DND-41 (cell line): ENCODE data around the gene LRRC39.

Experiments used
- ATAC-seq: fragments of 200-7000 bp; cut with Tn5 transposase; 3 replicates; pipeline ENCODE4 v1.9.1; 2021; ENCODE audit warnings: low read depth; ENCODE audit not compliant: insufficient read depth
- DNase-seq: peaks from one replicate; pipeline ENCODE4 v3.0.0-alpha.2; 2020
- H2AFZ ChIP-seq: 2 replicates; pipeline ENCODE4 v1.6.0; 2012; ENCODE audit warnings: low read depth, low read length
- H3K27ac ChIP-seq: 2 replicates; pipeline ENCODE4 v1.5.1; 2012; ENCODE audit warnings: low read length, inconsistent platforms
- H3K27me3 ChIP-seq: fragments of 200-600 bp; sonication (generic); 2 replicates; pipeline ENCODE4 v1.6.0; 2012; ENCODE audit warnings: low read length, mild to moderate bottlenecking, inconsistent platforms; ENCODE audit not compliant: insufficient read depth, poor library complexity
- H3K36me3 ChIP-seq: 2 replicates; pipeline ENCODE4 v1.5.1; 2012; ENCODE audit warnings: low read length, inconsistent platforms; ENCODE audit not compliant: insufficient read depth
- H3K4me1 ChIP-seq: 2 replicates; pipeline ENCODE4 v1.5.1; 2012; ENCODE audit warnings: mild to moderate bottlenecking, low read length; ENCODE audit not compliant: insufficient read depth
- H3K4me2 ChIP-seq: 2 replicates; pipeline ENCODE4 v1.6.0; 2012; ENCODE audit warnings: mild to moderate bottlenecking, moderate library complexity, low read length, inconsistent platforms; ENCODE audit not compliant: insufficient read depth
- H3K4me3 ChIP-seq, 2 experiments: fragments of 200-600 bp in 1 of 2; shearing (Covaris generic) in 1 of 2; 2 replicates each; pipeline ENCODE4 v1.5.1; 2012 to 2016; ENCODE audit warnings: inconsistent platforms in 2 of 2, low read length in 2 of 2, mild to moderate bottlenecking in 2 of 2, low read depth in 1 of 2, moderate library complexity in 1 of 2
- H3K79me2 ChIP-seq: 2 replicates; pipeline ENCODE4 v1.6.0; 2012; ENCODE audit warnings: low read length, inconsistent platforms; ENCODE audit not compliant: insufficient read depth
- H3K9ac ChIP-seq: 2 replicates; pipeline ENCODE4 v1.6.0; 2012; ENCODE audit warnings: low read depth, mild to moderate bottlenecking, inconsistent platforms, low read length, moderate library complexity
- H3K9me3 ChIP-seq: 2 replicates; pipeline ENCODE4 v1.5.1; 2012; ENCODE audit warnings: low read length, moderate library complexity, mild to moderate bottlenecking, inconsistent platforms; ENCODE audit not compliant: insufficient read depth, severe bottlenecking
- H4K20me1 ChIP-seq: 2 replicates; pipeline ENCODE4 v1.6.0; 2012; ENCODE audit warnings: low read length; ENCODE audit not compliant: insufficient read depth
- CTCF ChIP-seq: IDR thresholded peaks from 2 replicates; pipeline ENCODE4 v1.5.1; 2012; ENCODE audit warnings: borderline replicate concordance, low read length, moderate library complexity, mild to moderate bottlenecking; ENCODE audit not compliant: poor library complexity, severe bottlenecking; ENCODE audit errors: extremely low read depth
- EZH2 ChIP-seq: IDR thresholded peaks from 3 replicates; pipeline ENCODE4 v1.6.1; 2012; ENCODE audit warnings: borderline replicate concordance, low read depth, mild to moderate bottlenecking, moderate library complexity, low read length, inconsistent platforms; ENCODE audit not compliant: severe bottlenecking

The LRRC39 gene

DNA sequence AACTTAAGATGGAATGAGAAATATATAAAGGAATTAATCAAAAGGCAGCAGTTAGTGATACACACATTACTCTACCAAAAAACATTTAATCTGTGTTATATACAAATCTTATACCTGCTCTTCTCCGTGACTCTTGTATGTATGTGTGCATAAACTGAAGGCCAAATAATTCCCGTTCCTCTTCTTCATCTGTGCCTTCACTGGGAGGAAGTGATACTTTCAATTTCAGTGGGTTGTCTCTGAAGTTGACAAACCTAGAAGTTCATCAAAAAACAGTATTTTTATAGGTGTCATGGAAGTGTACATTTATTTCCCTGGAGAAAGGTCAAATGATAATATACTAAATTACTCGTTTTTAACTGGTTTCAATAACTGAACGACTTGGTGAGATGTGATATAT lies 25.8 kb downstream of the LRRC39 start:
- Histone ChIP-seq H3K36me3 (peaks cover 27% of the 10 kb centered on the region), H3K27ac (no peak overlapping the region), H3K9ac (no peak overlapping the region), H3K9me3 (no peaks in the 10 kb centered on the region), H3K4me3 (no peak overlapping the region), H4K20me1 (no peaks in the 10 kb centered on the region), H3K27me3 (no peaks in the 10 kb centered on the region), H2AFZ (no peak overlapping the region), H3K4me1 (no peaks in the 10 kb centered on the region), H3K4me2 (no peak overlapping the region), H3K79me2 (no peaks in the 10 kb centered on the region)
- ATAC-seq (no peak), DNase-seq (no peak)
- TF ChIP-seq EZH2 (no peak), CTCF (no peak)

GRCh38 chr1:100151679-100152078 lies 26.4 kb downstream of the LRRC39 start:
- Histone ChIP-seq H3K79me2 (no peaks in the 10 kb centered on the region), H3K9me3 (no peaks in the 10 kb centered on the region), H3K9ac (no peak overlapping the region), H3K27me3 (no peaks in the 10 kb centered on the region), H2AFZ (no peak overlapping the region), H3K4me1 (no peaks in the 10 kb centered on the region), H3K4me2 (no peak overlapping the region), H3K27ac (no peak overlapping the region), H3K4me3 (no peak overlapping the region), H4K20me1 (no peaks in the 10 kb centered on the region), H3K36me3 (peaks cover 32% of the 10 kb centered on the region)
- ATAC-seq (no peak), DNase-seq (no peak)
- TF ChIP-seq EZH2, result no peak
- no peak for TF ChIP-seq CTCF

DNA sequence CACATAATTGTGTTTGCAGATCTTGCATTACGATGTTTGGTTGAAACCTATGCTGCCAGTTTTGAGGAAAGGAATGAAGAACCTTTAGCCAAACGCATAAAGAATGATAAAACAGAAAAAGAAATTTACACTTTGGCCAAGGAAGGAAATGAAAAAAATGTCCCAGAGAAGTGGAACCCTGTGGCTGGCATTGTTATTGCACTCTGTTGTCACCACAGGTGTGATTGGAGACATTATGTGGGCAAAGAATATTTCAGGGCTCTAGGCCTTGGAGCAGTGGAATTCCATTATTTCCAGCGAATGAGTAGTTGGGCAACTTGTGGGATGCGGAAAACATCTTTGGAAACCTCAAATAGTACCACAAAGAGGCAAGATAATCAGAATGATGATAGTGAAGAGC lies 30.2 kb downstream of the LRRC39 start:
- no peaks in the 10 kb centered on the region for H3K9me3 ChIP-seq
- no peak overlapping the region for H2AFZ ChIP-seq
- no peak overlapping the region for H3K4me3 ChIP-seq
- ATAC-seq (no peak), DNase-seq (no peak)
- no peaks in the 10 kb centered on the region for H3K79me2 ChIP-seq
- H3K27ac ChIP-seq, result no peak overlapping the region
- H3K27me3 ChIP-seq, result no peaks in the 10 kb centered on the region
- H3K4me1 ChIP-seq, result no peaks in the 10 kb centered on the region
- no peaks in the 10 kb centered on the region for H4K20me1 ChIP-seq
- H3K4me2 ChIP-seq, result no peak overlapping the region
- TF ChIP-seq EZH2 (no peak), CTCF (no peak)
- H3K36me3 ChIP-seq, result peaks cover 70% of the 10 kb centered on the region
- no peak overlapping the region for H3K9ac ChIP-seq

DNA sequence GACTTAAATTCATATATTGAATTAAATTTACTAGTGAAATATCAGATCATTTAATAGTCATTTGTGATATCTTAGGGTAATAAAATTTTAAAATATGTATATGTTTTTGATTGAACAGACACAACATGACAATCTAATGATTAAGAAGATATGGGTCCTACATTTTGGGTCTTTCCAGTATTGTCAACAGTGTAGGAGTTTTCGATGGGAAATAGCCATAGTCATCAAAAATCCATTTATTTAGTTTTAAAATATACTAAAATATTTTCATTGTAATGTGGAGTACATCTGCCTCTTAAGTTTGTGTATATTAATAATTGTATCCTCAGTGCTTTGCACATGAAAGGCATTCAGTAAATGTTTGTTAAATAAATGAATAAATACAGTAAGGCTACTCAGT lies 31.1 kb downstream of the LRRC39 start:
- no peak for TF ChIP-seq EZH2
- H3K36me3 ChIP-seq, result peaks cover 79% of the 10 kb centered on the region
- H3K9me3 ChIP-seq, result no peaks in the 10 kb centered on the region
- no peak overlapping the region for H3K4me3 ChIP-seq
- H4K20me1 ChIP-seq, result no peaks in the 10 kb centered on the region
- no peak overlapping the region for H2AFZ ChIP-seq
- no peak for DNase-seq
- no peaks in the 10 kb centered on the region for H3K4me1 ChIP-seq
- H3K9ac ChIP-seq, result no peak overlapping the region
- H3K79me2 ChIP-seq, result no peaks in the 10 kb centered on the region
- no peak overlapping the region for H3K4me2 ChIP-seq
- H3K27ac ChIP-seq, result no peak overlapping the region
- no peaks in the 10 kb centered on the region for H3K27me3 ChIP-seq
- ATAC-seq, result no peak
